Upper lobe of left lung (tissue), 6 donors: ENCODE data around the gene ST3GAL5. TPM values are rescaled to one million over a fixed set of nuclear protein-coding genes. Genes with fewer than 3 reads are reported as not detected.

ENCODE experiments used
- ATAC-seq, 2 donors: fragments of 200-7000 bp; cut with Tn5 transposase; one replicate each; pipeline ENCODE4 v1.9.1; 2022; ENCODE audit warnings: mild to moderate bottlenecking in 2 of 2, moderate library complexity in 2 of 2; ENCODE audit not compliant: low FRiP score in 2 of 2
- DNase-seq, 2 donors: peaks; one replicate each; pipeline ENCODE4 v3.0.0-alpha.2; 2019 to 2020
- H3K27ac ChIP-seq, 4 donors: fragments of 200-600 bp; sonication (generic); one replicate each; pipeline ENCODE4 v1.5.1; 2016 to 2019
- H3K27me3 ChIP-seq, 4 donors: fragments of 200-600 bp; sonication (generic); one replicate each; pipeline ENCODE4 v1.5.1; 2017 to 2019
- H3K36me3 ChIP-seq, 4 donors: fragments of 200-600 bp; sonication (generic); one replicate each; pipeline ENCODE4 v1.5.1; 2016 to 2019
- H3K4me1 ChIP-seq, 4 donors: fragments of 200-600 bp; sonication (generic); one replicate each; pipeline ENCODE4 v1.5.1; 2018 to 2019
- H3K4me3 ChIP-seq, 4 donors: fragments of 200-600 bp; sonication (generic); one replicate each; pipeline ENCODE4 v1.5.1; 2017 to 2019; ENCODE audit warnings: mild to moderate bottlenecking in 2 of 4, moderate library complexity in 1 of 4
- H3K9me3 ChIP-seq, 4 donors: fragments of 200-600 bp; sonication (generic); one replicate each; pipeline ENCODE4 v1.5.1; 2018 to 2019
- CTCF ChIP-seq, 6 experiments: fragments of 450-650 bp in 4 of 6; fragments of 200-600 bp in 2 of 6; sonication (generic) in 2 of 6; IDR thresholded peaks; one replicate each; pipeline ENCODE4 v1.5.1; 2016 to 2019; ENCODE audit warnings: antibody characterized with exemption in 6 of 6
- EP300 ChIP-seq, 4 donors: sonication (generic); formaldehyde crosslinking; IDR thresholded peaks; one replicate each; pipeline ENCODE4 v1.5.1; 2017; ENCODE audit warnings: antibody characterized with exemption in 4 of 4, control low read depth in 2 of 4
- POLR2A ChIP-seq, 4 donors: fragments of 450-650 bp; IDR thresholded peaks; one replicate each; pipeline ENCODE4 v1.5.1; 2016 to 2017; ENCODE audit warnings: antibody characterized with exemption in 4 of 4, mild to moderate bottlenecking in 2 of 4
- POLR2AphosphoS5 ChIP-seq, 2 donors: sonication (generic); formaldehyde crosslinking; IDR thresholded peaks; one replicate each; pipeline ENCODE4 v1.5.1; 2017; ENCODE audit warnings: antibody characterized with exemption in 2 of 2
- WGBS, 2 donors: methylation state at CpG; one replicate each; pipeline ENCODE4 v1.1.5; 2017 to 2018; 5-methylcytosine and 5-hydroxymethylcytosine counted together
- total RNA-seq, 6 donors: library from RNA; depleted of rRNA in 4 of 6; stranded (reverse); fragments of >200 nt in 4 of 6; gene quantifications; one replicate each; pipeline versions ENCODE4 v1.1.0 to v1.2.1, GENCODE V29; 2016 to 2021
- donor health status: DM: no; HTN: no; CAD: no; lungs with moderate emphysema.
- donor health status: DM: no; HTN: yes; CAD: no; lungs with severe emphysema.

ST3GAL5 gene
- total RNA-seq, 6 donors from 2014 or later: 54.5 to 162 (median 83.8) TPM

- 70 to 75% methylated on average over 9 of the region's 9 CpGs for WGBS, 2 donors
- no peak overlapping the region for H3K4me3 ChIP-seq
- no peak for TF ChIP-seq POLR2AphosphoS5 (IDR thresholded peaks at IDR 0.05)
- TF ChIP-seq EP300 (IDR thresholded peaks at IDR 0.05): no peak
- peaks cover 13 to 24% (median 21%) of the 10 kb centered on the region in 4 donors for H3K4me1 ChIP-seq
- no peaks in the 10 kb centered on the region for H3K36me3 ChIP-seq
- H3K27ac ChIP-seq: no peak overlapping the region
- DNase-seq (no peak), ATAC-seq (no peak)
- H3K27me3 ChIP-seq: no peaks in the 10 kb centered on the region
- H3K9me3 ChIP-seq: no peaks in the 10 kb centered on the region
These were observed 4.9 kb upstream of the ST3GAL5 start for GRCh38 chr2:85893428-85894258.

- H3K4me1 ChIP-seq: peaks cover 22 to 33% (median 27%) of the 10 kb centered on the region in 4 donors
These were observed 3.6 kb upstream of the ST3GAL5 start for GRCh38 chr2:85892216-85892944.

GRCh38 chr2:85890522-85891176, 1.9 kb upstream of the ST3GAL5 start:
- ATAC-seq: no peak
- DNase-seq: no peak

More at GRCh38 chr2:85892216-85892944, 3.6 kb upstream of the ST3GAL5 start:
- Histone ChIP-seq H3K27ac (no peak overlapping the region), H3K36me3 (no peaks in the 10 kb centered on the region), H3K9me3 (no peaks in the 10 kb centered on the region), H3K4me3 (no peak overlapping the region), H3K27me3 (no peaks in the 10 kb centered on the region)
- 79 to 81% methylated on average over 5 of the region's 5 CpGs for WGBS, 2 donors
- TF ChIP-seq CTCF (IDR thresholded peaks at IDR 0.05): no peak
- TF ChIP-seq POLR2A (IDR thresholded peaks at IDR 0.05): no peak
- TF ChIP-seq POLR2AphosphoS5 (IDR thresholded peaks at IDR 0.05): no peak
- no peak for TF ChIP-seq EP300 (IDR thresholded peaks at IDR 0.05)
- DNase-seq (no peak), ATAC-seq (no peak)

GRCh38 chr2:85889627-85890281, 964 bp upstream of the ST3GAL5 start:
- peak in 1 of 2 donors; percentile 64 for DNase-seq
- H3K27ac ChIP-seq: peak overlapping the region; percentile 90 to 92 (median 90)
- ATAC-seq: no peak

More at GRCh38 chr2:85890522-85891176, 1.9 kb upstream of the ST3GAL5 start:
- Histone ChIP-seq H3K36me3 (no peaks in the 10 kb centered on the region), H3K4me1 (peaks cover 31 to 51% (median 36%) of the 10 kb centered on the region in 4 donors), H3K9me3 (no peaks in the 10 kb centered on the region), H3K27me3 (no peaks in the 10 kb centered on the region), H3K27ac (peak overlapping the region; percentile 90 to 92 (median 90)), H3K4me3 (peak overlapping the region in 3 of 4 donors; percentile 68 to 94 (median 81))
- WGBS, 2 donors: 65 to 70% methylated on average over 5 of the region's 5 CpGs
- TF ChIP-seq POLR2AphosphoS5 (IDR thresholded peaks at IDR 0.05) (no peak), CTCF (IDR thresholded peaks at IDR 0.05) (no peak), EP300 (IDR thresholded peaks at IDR 0.05) (no peak), POLR2A (IDR thresholded peaks at IDR 0.05) (no peak)

More at GRCh38 chr2:85889627-85890281, 964 bp upstream of the ST3GAL5 start:
- no peaks in the 10 kb centered on the region for H3K9me3 ChIP-seq
- H3K36me3 ChIP-seq: no peaks in the 10 kb centered on the region
- H3K4me1 ChIP-seq: peaks cover 37 to 60% (median 41%) of the 10 kb centered on the region in 4 donors
- 13 to 17% methylated on average over 20 to 22 of the region's 22 CpGs for WGBS, 2 donors
- H3K4me3 ChIP-seq: peak overlapping the region; percentile 68 to 94 (median 79)
- H3K27me3 ChIP-seq: no peaks in the 10 kb centered on the region
- TF ChIP-seq CTCF (IDR thresholded peaks at IDR 0.05): no peak
- TF ChIP-seq POLR2A (IDR thresholded peaks at IDR 0.05): peak in 1 of 4 donors; percentile 18
- TF ChIP-seq EP300 (IDR thresholded peaks at IDR 0.05): no peak
- peak in 1 of 2 donors; percentile 42 for TF ChIP-seq POLR2AphosphoS5 (IDR thresholded peaks at IDR 0.05)
